Activated T-helper 2 cell treated with anti-CD3 and anti-CD28 coated beads, Interferon-gamma antibody, Interleukin-2, Interleukin-4, amounts not matched to agents 10 μg/mL and 5 μg/mL and 100 μg/mL, durations not matched to agents 14 hours and 24 hours and 36 hours (primary cell): ENCODE data around the gene GSKIP. TPM values are rescaled to one million over a fixed set of nuclear protein-coding genes. Genes with fewer than 3 reads are reported as not detected.

Experiments used
- DNase-seq: peaks from one replicate; pipeline ENCODE4 v3.0.0; 2021; ENCODE audit warnings: low spot score
- H3K27ac Mint-ChIP-seq: one replicate; pipeline ENCODE4 v1.8.0; 2021; ENCODE audit warnings: mixed read lengths
- H3K27me3 Mint-ChIP-seq: one replicate; pipeline ENCODE4 v1.8.0; 2021; ENCODE audit warnings: low read depth, mixed read lengths
- H3K36me3 Mint-ChIP-seq: one replicate; pipeline ENCODE4 v1.8.0; 2021; ENCODE audit warnings: low read depth, mixed read lengths
- H3K4me1 Mint-ChIP-seq: one replicate; pipeline ENCODE4 v1.8.0; 2021; ENCODE audit warnings: low read depth, mixed read lengths
- H3K4me3 Mint-ChIP-seq: one replicate; pipeline ENCODE4 v1.8.0; 2021; ENCODE audit warnings: low read depth, mild to moderate bottlenecking, moderate library complexity, mixed read lengths
- H3K9me3 Mint-ChIP-seq: one replicate; pipeline ENCODE4 v1.8.0; 2021; ENCODE audit warnings: mixed read lengths
- intact Hi-C: fragments of 100-400 bp; cut with micrococcal nuclease; formaldehyde crosslinking; loops from one replicate; pipeline ENCODE4 v1.15.1; 2023
- total RNA-seq: library from RNA; stranded (reverse); gene quantifications from 2 replicates; pipeline ENCODE4 v1.2.3, GENCODE V29; 2022

Gene GSKIP
- total RNA-seq, 1 donor from 2014 or later, result 21.3 TPM

GRCh38 chr14:96357216-96357615, 6.1 kb upstream of the GSKIP start:
- Mint-ChIP-seq H3K4me1 (peaks cover 31% of the 10 kb centered on the region), H3K27me3 (no peaks in the 10 kb centered on the region), H3K9me3 (no peaks in the 10 kb centered on the region), H3K4me3 (no peak overlapping the region), H3K27ac (peak overlapping the region; percentile 40), H3K36me3 (peaks cover 19% of the 10 kb centered on the region)
- intact Hi-C loops, result no loop called here
- DNase-seq, result no peak

GRCh38 chr14:96359959-96360358, 3.4 kb upstream of the GSKIP start:
- Mint-ChIP-seq H3K9me3 (no peaks in the 10 kb centered on the region), H3K27ac (no peak overlapping the region), H3K4me1 (peaks cover 43% of the 10 kb centered on the region), H3K27me3 (no peaks in the 10 kb centered on the region), H3K36me3 (peaks cover 11% of the 10 kb centered on the region), H3K4me3 (no peak overlapping the region)
- intact Hi-C loops, result loop anchor here (5.0 kb wide), 1 partner anchor 38 kb away; no protein-coding TSS in a partner anchor
- DNase-seq, result no peak

GRCh38 chr14:96362071-96362964, 1.0 kb upstream of the GSKIP start:
- Mint-ChIP-seq H3K4me1 (peaks cover 39% of the 10 kb centered on the region), H3K27me3 (no peaks in the 10 kb centered on the region), H3K36me3 (peaks cover 11% of the 10 kb centered on the region), H3K9me3 (no peaks in the 10 kb centered on the region), H3K27ac (peak overlapping the region; percentile 92), H3K4me3 (peak overlapping the region; percentile 95)
- DNase-seq, result peak; percentile 43
- intact Hi-C loops, result loop anchor here (5.0 kb wide), 1 partner anchor 40 kb away; no protein-coding TSS in a partner anchor

- no peaks in the 10 kb centered on the region for H3K9me3 Mint-ChIP-seq
- peak overlapping the region; percentile 65 for H3K27ac Mint-ChIP-seq
- H3K36me3 Mint-ChIP-seq, result peaks cover 8% of the 10 kb centered on the region
- H3K4me3 Mint-ChIP-seq, result peak overlapping the region; percentile 85
- intact Hi-C loops, result loop anchor here (1.0 to 5.0 kb wide), 3 partner anchors 27 to 138 kb away; partner anchors contain the start of gene PAPOLA
- H3K4me1 Mint-ChIP-seq, result peaks cover 41% of the 10 kb centered on the region
- no peaks in the 10 kb centered on the region for H3K27me3 Mint-ChIP-seq
- DNase-seq, result no peak
Observed at GRCh38 chr14:96363751-96364336, 518 bp downstream of the GSKIP start.

- Mint-ChIP-seq H3K27ac (no peak overlapping the region), H3K4me3 (peak overlapping the region; percentile 85), H3K27me3 (no peaks in the 10 kb centered on the region), H3K9me3 (no peaks in the 10 kb centered on the region), H3K36me3 (peaks cover 11% of the 10 kb centered on the region), H3K4me1 (peaks cover 36% of the 10 kb centered on the region)
- intact Hi-C loops, result loop anchor here (5.0 kb wide), 1 partner anchor 43 kb away; no protein-coding TSS in a partner anchor
- DNase-seq, result no peak
Observed at GRCh38 chr14:96364962-96365361, 1.6 kb downstream of the GSKIP start.

- H3K4me1 Mint-ChIP-seq, result peaks cover 22% of the 10 kb centered on the region
- no peak overlapping the region for H3K27ac Mint-ChIP-seq
- H3K36me3 Mint-ChIP-seq, result peaks cover 11% of the 10 kb centered on the region
- intact Hi-C loops, result no loop called here
- no peak for DNase-seq
- no peaks in the 10 kb centered on the region for H3K27me3 Mint-ChIP-seq
- H3K4me3 Mint-ChIP-seq, result no peak overlapping the region
- H3K9me3 Mint-ChIP-seq, result no peaks in the 10 kb centered on the region
Observed at GRCh38 chr14:96368534-96368933, 5.2 kb downstream of the GSKIP start.

GRCh38 chr14:96370528-96370927, 7.2 kb downstream of the GSKIP start:
- H3K27ac Mint-ChIP-seq, result no peak overlapping the region
- peaks cover 13% of the 10 kb centered on the region for H3K4me1 Mint-ChIP-seq
- H3K36me3 Mint-ChIP-seq, result peaks cover 12% of the 10 kb centered on the region
- no peaks in the 10 kb centered on the region for H3K27me3 Mint-ChIP-seq
- DNase-seq, result no peak
- intact Hi-C loops, result no loop called here
- no peaks in the 10 kb centered on the region for H3K9me3 Mint-ChIP-seq
- H3K4me3 Mint-ChIP-seq, result no peak overlapping the region

GRCh38 chr14:96373538-96373937, 10.2 kb downstream of the GSKIP start:
- Mint-ChIP-seq H3K9me3 (no peaks in the 10 kb centered on the region), H3K27me3 (no peaks in the 10 kb centered on the region), H3K4me3 (no peak overlapping the region), H3K27ac (no peak overlapping the region), H3K4me1 (peaks cover 11% of the 10 kb centered on the region), H3K36me3 (peaks cover 10% of the 10 kb centered on the region)
- intact Hi-C loops, result no loop called here
- no peak for DNase-seq

GRCh38 chr14:96376093-96376492, 12.8 kb downstream of the GSKIP start:
- no peak overlapping the region for H3K27ac Mint-ChIP-seq
- peaks cover 14% of the 10 kb centered on the region for H3K4me1 Mint-ChIP-seq
- intact Hi-C loops, result no loop called here
- no peak for DNase-seq
- H3K4me3 Mint-ChIP-seq, result no peak overlapping the region
- H3K27me3 Mint-ChIP-seq, result no peaks in the 10 kb centered on the region
- H3K9me3 Mint-ChIP-seq, result no peaks in the 10 kb centered on the region
- H3K36me3 Mint-ChIP-seq, result peaks cover 4% of the 10 kb centered on the region

- intact Hi-C loops, result no loop called here
- Mint-ChIP-seq H3K4me1 (peaks cover 7% of the 10 kb centered on the region), H3K4me3 (no peak overlapping the region), H3K27ac (peak overlapping the region; percentile 18), H3K36me3 (peaks cover 18% of the 10 kb centered on the region), H3K27me3 (no peaks in the 10 kb centered on the region), H3K9me3 (no peaks in the 10 kb centered on the region)
- DNase-seq, result no peak
Observed at GRCh38 chr14:96380735-96381134, 17.4 kb downstream of the GSKIP start.

GRCh38 chr14:96383445-96383844, 20.1 kb downstream of the GSKIP start:
- Mint-ChIP-seq H3K27me3 (no peaks in the 10 kb centered on the region), H3K27ac (no peak overlapping the region), H3K9me3 (no peaks in the 10 kb centered on the region), H3K36me3 (peaks cover 18% of the 10 kb centered on the region), H3K4me3 (no peak overlapping the region), H3K4me1 (peaks cover 7% of the 10 kb centered on the region)
- no peak for DNase-seq
- intact Hi-C loops, result no loop called here

- Mint-ChIP-seq H3K9me3 (no peaks in the 10 kb centered on the region), H3K4me1 (peaks cover 7% of the 10 kb centered on the region), H3K27ac (no peak overlapping the region), H3K27me3 (no peaks in the 10 kb centered on the region), H3K4me3 (no peak overlapping the region), H3K36me3 (peaks cover 18% of the 10 kb centered on the region)
- DNase-seq, result no peak
- intact Hi-C loops, result no loop called here
Observed at GRCh38 chr14:96384053-96384452, 20.7 kb downstream of the GSKIP start.

- intact Hi-C loops, result no loop called here
Observed at GRCh38 chr14:96384740-96385139, 21.4 kb downstream of the GSKIP start.

More at GRCh38 chr14:96384740-96385139, 21.4 kb downstream of the GSKIP start:
- H3K9me3 Mint-ChIP-seq, result no peaks in the 10 kb centered on the region
- no peak for DNase-seq
- H3K27ac Mint-ChIP-seq, result no peak overlapping the region
- no peaks in the 10 kb centered on the region for H3K27me3 Mint-ChIP-seq
- peaks cover 7% of the 10 kb centered on the region for H3K4me1 Mint-ChIP-seq
- peaks cover 18% of the 10 kb centered on the region for H3K36me3 Mint-ChIP-seq
- H3K4me3 Mint-ChIP-seq, result no peak overlapping the region
